ENCODE data around the gene PTPRE.

GRCh38 chr10:127937915-127938463 lies 31.1 kb downstream of the PTPRE start:
- no peak for TF ChIP-seq POLR2A (IDR thresholded peaks at IDR 0.05)
- TF ChIP-seq, protein P1, sequence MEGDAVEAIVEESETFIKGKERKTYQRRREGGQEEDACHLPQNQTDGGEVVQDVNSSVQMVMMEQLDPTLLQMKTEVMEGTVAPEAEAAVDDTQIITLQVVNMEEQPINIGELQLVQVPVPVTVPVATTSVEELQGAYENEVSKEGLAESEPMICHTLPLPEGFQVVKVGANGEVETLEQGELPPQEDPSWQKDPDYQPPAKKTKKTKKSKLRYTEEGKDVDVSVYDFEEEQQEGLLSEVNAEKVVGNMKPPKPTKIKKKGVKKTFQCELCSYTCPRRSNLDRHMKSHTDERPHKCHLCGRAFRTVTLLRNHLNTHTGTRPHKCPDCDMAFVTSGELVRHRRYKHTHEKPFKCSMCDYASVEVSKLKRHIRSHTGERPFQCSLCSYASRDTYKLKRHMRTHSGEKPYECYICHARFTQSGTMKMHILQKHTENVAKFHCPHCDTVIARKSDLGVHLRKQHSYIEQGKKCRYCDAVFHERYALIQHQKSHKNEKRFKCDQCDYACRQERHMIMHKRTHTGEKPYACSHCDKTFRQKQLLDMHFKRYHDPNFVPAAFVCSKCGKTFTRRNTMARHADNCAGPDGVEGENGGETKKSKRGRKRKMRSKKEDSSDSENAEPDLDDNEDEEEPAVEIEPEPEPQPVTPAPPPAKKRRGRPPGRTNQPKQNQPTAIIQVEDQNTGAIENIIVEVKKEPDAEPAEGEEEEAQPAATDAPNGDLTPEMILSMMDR (IDR thresholded peaks at IDR 0.05) = no peak

Measured in body of pancreas (tissue), 4 donors.